Stimulated activated naive CD4-positive, alpha-beta T cell treated with Interleukin-2 at 50 U/mL for 16 hours (primary cell): ENCODE results near the gene RNF175.

ENCODE experiments used
- DNase-seq: peaks from one replicate; lab custom pipeline; 2025; lab: John Stamatoyannopoulos, UW

The RNF175 gene

DNA sequence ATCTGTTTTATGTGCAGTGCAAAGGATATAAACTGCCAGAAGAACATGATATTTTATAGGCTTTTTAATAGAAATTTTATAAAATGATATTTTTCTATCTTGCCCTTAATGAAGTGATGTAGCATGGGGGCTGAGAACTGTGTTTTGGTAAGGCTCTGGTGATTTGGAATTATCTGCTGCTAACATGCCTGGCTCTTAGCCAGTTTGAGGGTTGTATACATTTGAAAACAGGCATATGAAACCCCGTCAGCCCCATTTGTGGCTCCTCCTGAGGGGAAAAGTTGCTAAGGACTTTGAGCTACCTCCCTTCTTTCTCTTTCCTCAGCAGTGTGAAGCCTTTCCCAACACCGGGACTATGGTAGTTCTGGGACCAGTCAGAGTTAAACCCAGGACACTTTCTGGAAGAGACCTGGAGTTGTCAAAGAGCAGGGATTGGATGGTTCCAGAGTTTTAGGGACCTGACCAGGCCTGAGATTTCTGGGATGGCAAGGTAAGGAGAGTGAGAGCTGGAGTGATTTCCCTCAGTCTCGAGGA lies 24.4 kb upstream of the RNF175 start:
- no peak for DNase-seq

GRCh38 chr4:153782581-153782980 lies 22.8 kb upstream of the RNF175 start:
- DNase-seq: no peak

DNA sequence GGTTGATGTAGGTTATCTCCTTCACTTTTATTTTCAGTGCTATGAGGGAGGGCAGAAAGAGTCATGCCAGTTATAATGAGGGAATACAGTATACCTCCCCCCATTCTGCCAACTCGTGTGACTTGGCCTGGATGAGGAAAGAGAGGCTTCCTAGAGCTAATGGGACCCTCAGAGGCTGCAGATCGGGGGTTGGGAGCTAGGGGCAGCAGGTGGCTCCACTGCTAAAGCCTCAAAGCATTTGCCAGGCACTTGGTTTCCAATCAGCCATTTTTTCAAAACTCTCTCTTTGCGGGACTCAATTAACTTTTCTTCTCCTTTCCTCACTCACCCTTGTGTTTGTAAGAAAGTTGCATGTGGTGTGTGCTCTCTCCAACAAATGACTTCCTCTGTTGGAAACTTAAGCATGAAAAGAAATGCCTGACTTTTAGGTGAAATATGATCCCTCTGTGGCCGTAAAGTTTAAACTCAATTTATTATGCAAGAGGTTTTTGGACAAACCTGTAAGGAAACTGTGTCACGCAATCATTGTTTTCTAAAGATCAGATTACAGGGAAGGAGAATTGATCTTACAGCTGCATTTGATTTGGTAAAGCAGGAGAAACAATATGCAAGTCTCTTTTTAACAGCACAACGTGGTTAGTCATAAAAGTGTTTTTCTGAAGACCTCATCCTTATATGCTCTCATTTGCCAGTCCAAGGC lies 22.0 kb upstream of the RNF175 start:
- no peak for DNase-seq

- no peak for DNase-seq
These were observed 21.5 kb upstream of the RNF175 start for GRCh38 chr4:153781280-153781679.

DNA sequence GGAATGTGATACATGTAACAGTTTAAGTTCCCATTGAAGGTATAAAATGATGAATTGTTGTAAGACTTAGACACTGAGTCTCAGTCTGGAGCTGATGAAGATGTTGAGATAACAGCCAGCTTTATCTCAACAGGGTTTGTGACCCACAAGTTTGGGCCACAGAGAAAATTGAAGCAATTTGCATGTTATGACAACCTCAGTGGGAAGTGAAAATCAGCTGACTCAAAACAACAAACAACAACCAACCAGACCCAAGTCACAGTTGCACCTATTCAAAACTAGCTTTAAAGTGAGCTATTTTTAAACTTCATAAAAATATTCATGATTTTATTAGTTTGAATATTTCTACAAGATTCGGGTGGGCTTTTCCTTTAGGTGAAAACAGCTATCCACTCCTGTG lies 21.1 kb upstream of the RNF175 start:
- no peak for DNase-seq

GRCh38 chr4:153780221-153780620 lies 20.4 kb upstream of the RNF175 start:
- DNase-seq: no peak

GRCh38 chr4:153778383-153778782 lies 18.6 kb upstream of the RNF175 start:
- DNase-seq: no peak

DNA sequence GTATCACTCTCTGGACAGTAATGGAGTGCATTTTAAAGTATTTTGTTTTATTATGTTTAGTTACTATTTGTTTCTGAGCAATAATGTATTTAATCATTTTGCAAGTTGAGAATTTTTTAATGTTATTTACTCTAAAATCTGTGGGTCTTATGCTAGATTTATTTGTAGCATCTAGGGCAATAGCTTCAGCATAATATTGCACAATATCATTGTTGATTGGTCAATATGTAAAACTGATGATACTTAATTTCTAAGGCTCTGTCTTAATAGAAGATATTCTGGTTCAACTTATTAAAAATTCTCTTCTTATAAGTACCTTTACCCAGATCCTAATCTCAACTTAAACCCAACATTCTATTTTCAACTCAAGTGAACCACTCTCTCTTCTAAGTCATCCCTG lies 17.6 kb upstream of the RNF175 start:
- DNase-seq: no peak

DNA sequence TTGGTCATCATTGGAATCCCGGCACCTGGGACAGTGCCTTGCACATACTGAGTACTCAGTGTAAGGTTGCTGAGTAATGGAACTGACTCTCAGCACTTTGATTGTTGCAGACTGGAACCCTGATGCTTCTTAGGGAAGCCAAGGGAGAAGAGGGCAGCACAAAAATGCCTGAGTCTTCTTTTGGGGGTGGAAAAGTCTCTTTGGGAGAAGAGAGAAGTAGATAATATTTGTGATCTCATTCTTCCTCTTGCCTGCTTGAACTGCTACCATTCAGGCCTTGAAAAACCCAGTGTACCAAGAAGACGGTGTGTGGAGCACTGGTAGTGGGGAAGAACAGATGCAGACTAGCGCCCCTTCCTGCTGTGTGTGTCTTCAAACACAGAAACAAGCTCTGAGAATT lies 16.8 kb upstream of the RNF175 start:
- DNase-seq: no peak

DNA sequence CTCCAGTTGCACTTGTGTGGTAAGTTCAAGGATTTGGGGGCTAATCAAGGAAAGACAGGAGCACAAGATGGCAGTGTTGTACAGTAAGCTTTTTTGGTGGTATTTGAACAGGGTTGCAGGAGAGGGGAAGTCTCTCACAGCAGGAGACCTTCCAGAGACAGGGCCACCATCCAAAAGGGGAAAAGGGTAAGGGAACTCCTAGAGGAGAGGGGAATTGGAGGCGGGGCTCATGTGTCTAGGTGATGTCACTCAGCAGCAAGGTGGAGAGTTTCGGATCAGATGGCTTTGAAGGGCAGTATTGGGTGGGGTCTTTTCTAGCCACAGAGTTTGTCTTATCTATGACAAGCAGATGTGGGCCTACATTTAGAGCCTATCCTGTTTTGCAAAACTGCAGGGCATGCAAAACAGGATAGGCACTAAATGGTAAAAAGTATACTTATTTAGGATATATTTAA lies 13.4 kb upstream of the RNF175 start:
- no peak for DNase-seq

DNA sequence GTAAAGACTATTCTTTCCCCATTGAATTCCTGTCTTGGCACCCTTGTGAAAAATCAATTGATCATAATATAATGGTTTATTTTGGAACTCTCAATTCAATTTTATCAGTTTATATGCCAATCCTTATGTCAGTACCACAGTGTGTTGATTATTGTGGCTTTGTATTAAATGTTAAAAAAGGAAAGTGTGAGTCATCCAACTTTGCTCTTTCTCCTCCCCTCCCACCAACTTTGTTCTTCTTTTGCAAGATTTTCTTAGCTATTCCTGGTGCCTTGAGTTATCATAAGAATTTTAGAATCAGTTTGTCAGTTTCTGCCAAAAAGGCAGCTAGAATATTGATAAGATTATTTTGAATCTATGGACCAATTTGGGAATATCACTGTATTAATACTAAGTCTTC lies 11.2 kb upstream of the RNF175 start:
- no peak for DNase-seq

DNA sequence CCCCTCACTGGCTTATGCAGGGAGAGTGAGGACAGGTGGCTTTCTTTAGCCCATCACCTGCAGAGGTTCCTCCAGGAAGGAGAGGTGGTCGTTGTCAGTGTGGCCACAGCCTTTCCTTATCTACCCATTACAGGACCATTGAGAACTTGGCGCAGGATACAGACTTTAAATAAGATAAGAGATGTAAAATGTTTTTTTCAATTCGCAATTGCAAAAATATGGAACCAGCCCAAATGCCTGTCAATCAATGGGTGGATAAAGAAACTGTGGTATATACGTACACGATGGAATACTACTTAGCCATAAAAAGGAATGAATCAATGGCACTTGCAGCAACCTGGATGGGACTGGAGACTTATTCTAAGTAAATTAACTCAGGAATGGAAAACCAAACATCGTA lies 6.9 kb upstream of the RNF175 start:
- DNase-seq: no peak

GRCh38 chr4:153765894-153766293 lies 6.1 kb upstream of the RNF175 start:
- DNase-seq: no peak

DNA sequence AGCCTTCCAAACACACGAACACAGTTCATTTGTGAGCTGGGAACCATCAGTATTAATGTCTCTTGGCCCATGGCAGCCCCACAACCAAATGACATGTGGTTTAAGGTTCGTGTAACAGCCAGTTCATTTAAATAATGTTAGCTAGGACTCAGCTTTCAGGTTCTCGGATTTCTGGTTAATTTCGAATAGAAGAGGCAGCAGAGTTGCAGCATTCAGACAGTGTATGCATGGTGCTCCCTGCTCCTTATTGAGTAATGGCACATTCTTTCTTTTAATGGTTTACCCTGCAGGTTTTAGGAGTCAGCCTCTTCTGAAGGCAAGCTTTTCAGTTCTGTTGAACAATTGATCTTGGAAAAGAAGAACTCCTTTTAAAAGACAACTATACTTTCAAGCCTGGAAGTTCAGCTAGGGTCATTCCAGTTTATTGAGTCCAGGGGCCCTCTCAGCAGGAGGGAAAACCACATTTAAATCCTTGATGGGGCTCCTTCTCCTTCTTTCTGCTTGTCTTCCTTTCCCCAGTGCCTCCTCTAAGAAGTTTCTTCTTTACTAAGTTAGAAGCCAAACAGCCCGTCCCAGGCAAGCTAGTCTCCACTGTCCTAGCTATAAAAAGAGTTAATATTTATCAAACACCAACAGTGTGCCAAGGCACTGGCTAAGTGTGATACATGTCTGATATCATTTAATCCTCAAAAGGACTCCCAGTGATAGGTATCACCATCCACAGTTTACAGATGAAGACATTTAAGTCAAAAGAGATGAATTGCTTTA lies 5.0 kb upstream of the RNF175 start:
- DNase-seq: no peak

- DNase-seq: no peak
These were observed 3.6 kb upstream of the RNF175 start for GRCh38 chr4:153763404-153763803.

- no peak for DNase-seq
These were observed 977 bp downstream of the RNF175 start for GRCh38 chr4:153758688-153759406.

DNA sequence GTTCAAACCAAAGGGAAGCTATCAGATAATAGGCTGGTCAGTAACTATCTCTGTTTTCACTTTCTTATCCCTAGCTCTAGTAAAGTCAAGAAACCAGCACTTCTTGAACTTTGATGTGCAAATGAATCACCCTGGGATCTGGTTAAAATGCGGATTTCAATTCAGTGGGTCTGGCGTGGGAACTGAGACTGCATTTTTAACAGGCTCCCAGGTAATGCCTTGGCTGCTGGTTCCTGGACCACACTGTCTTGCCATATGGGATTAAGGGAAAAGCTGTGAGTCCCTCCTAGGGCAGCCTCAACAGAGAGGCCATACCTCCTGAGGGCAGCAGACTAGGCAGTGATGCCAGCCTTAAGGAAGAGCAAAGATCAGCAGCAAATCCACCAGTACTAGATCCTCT lies 1.7 kb downstream of the RNF175 start:
- DNase-seq: no peak

GRCh38 chr4:153757407-153757806 lies 2.4 kb downstream of the RNF175 start:
- no peak for DNase-seq

DNA sequence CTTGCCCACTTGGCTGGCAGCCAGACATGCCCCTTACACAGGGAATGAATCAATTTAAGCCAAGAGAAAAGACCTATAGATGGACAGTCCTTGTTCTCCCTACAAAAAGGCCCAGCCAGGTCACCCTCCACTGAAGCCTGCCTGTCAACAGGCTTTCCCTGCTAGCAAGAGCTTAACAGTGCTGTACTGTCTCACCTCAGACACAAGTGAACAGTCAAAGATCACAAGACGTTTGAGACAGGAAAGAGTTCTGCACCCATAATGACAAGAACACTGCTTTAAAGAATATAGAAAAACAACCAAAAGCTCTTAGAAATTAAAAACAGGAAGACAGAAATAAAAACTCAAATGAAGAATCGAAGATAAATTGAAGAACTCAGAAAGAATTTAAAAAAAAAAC lies 4.6 kb downstream of the RNF175 start:
- DNase-seq: no peak

GRCh38 chr4:153750197-153750817 lies 9.5 kb downstream of the RNF175 start:
- DNase-seq: peak; percentile 30

GRCh38 chr4:153748378-153748777 lies 11.4 kb downstream of the RNF175 start:
- DNase-seq: no peak

DNA sequence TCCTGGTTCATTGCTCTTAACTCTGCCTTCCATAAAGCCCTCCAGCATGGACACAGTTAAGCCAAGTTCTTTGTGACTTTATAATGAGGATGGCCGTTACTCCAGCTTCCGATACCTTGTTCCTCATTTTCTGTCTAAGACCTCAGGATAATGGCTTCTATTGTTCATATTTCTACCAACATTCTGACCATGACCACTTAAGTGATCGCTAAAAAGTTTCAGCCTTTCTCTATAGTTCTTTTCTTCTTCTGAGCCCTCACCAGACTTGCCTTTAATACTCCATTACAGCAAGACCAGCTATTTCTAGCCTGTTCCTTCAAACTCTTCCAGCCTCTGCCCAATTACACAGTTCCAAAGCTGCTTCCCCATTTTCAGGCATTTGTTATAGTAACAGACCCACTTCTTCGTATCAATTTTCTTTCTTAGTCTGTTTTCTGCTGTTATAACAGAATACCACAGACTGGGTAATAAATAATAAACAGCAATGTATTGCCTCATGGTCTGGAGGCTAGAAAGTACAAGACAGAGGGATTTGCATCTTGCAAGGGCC lies 12.3 kb downstream of the RNF175 start:
- no peak for DNase-seq
